NOMO-1 (cell line): ENCODE measurements around the gene SMYD3.

Source experiments
- DNase-seq, 2 experiments: peaks; one replicate each; lab custom pipeline; 2025; ENCODE audit not compliant: unreplicated experiment in 2 of 2; lab: John Stamatoyannopoulos, UW

SMYD3 gene

DNA sequence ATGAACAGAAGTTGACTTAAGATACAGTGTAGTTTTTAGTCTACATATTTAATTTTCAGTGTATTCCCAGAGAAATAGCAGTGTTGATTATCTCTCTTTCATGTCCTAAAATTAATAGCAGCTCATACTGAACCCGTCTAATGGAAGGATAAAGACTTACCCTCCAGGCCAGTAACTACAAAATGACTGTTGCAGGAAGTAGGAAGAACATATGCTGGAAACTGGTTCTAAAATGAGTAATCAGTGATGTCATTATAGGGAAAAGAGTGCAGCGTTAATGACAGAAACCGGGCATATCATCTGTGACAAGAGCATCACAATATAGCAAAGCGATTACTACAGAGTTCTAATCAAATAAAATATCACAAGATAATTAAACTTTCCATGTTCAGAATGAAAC is 385.5 kb downstream of the SMYD3 start:
- no peak for DNase-seq

DNA sequence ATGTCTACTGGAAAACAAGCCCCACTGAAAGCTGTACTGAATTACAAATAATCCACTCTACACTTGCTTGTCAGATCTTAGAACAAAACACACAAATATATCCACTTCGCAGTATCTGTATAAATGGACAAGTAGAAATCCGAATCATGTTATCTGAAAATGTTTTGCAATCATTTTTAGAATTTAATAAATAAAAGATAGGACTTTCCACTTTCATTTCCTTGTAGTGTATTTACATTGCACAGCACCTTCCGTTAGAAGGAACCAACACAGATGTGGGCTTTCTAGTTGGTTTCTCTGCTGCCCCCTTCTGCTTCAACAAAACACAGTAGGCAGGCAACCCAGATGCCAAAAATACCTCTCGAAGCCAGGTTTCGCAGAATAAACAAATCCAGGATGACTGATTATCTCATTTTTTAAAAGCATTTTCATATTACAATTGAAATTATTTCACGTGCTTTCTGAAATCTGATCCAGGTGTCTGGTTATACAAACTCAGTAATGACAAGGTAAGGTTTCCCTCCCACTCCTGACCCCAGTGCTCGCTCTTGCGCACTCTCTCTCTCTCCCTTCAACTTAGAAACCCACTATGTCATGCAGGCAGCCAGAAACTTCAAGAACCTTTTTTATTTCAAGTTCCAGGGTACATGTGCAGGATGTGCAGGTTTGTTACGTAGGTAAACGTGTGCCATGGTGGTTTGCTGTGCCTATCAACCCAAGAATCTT is 389.9 kb downstream of the SMYD3 start:
- peak; percentile 46 to 85 for DNase-seq

- no peak for DNase-seq
Measured at GRCh38 chr1:246114369-246114768, 392.7 kb downstream of the SMYD3 start.

GRCh38 chr1:246113555-246114095 is 393.5 kb downstream of the SMYD3 start:
- peak in 1 of 2 experiments; percentile 19 for DNase-seq

GRCh38 chr1:246111570-246111969 is 395.5 kb downstream of the SMYD3 start:
- DNase-seq, result peak; percentile 61 to 82

DNA sequence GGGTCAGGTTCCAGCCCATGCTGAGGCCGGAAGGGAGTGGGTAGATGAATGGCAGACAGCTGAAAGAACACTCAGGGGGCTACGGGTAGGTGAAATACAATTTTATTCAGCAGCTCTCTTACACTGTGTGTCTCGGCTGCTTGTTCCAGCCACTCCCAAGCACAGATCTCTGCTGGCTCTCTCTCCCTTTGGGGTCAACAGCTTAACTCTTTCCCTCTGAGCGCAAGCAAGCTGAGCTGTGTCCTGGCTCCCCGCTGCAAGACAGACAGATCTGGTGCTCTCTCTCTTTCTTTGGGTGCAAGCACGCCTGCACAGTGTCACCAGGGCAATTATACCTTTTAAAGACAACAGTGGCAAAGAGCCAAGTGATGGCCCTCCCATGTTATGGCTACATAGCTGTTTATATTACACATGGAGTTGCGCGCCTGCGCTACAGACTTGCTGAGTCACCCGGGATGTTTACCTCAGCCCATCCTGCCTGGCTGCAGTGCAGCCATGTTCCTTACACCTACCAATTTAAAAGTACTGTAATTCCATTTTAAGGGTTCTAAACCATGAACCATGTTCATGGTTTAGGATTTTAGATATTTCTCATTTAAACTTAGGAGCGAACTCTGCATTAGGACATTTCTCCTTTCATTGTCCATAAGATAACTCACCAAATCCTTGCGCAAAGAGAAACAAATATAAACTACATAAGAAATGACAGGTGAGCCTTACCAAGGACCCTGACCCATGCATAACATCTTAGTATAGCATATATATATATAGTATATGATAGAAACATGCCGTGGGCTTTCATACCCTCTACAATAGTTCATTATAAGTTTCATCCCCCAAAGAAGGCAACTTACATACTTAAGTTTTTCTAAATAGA is 396.5 kb downstream of the SMYD3 start:
- no peak for DNase-seq

DNA sequence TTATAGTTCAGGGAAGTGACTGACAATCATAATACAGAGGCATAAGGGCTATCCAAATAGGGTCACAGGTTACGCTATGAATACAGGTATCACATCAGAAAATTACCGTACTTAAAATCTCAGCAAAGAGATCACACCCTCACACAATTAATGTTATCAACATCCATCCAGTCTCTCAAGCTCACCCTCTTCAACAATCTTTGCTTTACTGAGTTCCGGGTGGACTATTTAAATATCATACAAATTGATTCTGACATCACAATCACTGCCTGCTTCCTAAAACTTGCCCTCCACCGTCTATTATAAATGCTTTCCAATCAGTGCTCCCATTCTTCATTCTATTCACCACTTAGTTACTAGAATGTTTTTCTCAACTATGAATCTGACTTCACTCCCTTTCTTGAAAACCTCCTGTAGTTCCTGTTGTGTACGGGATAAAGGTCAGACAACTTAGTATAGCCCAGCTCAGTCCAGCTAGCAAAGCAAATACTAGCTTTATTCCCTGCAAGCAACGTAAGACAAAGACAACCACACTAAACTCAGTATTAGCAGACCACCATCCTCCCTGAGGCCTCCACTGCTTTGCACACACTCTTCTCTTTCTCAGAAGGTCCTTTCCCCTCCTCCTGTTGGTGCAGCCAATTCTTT is 398.7 kb downstream of the SMYD3 start:
- no peak for DNase-seq

GRCh38 chr1:246107516-246108277 is 399.4 kb downstream of the SMYD3 start:
- DNase-seq, result peak; percentile 49 to 69

GRCh38 chr1:246106342-246106763 is 400.7 kb downstream of the SMYD3 start:
- peak; percentile 73 to 93 for DNase-seq

DNA sequence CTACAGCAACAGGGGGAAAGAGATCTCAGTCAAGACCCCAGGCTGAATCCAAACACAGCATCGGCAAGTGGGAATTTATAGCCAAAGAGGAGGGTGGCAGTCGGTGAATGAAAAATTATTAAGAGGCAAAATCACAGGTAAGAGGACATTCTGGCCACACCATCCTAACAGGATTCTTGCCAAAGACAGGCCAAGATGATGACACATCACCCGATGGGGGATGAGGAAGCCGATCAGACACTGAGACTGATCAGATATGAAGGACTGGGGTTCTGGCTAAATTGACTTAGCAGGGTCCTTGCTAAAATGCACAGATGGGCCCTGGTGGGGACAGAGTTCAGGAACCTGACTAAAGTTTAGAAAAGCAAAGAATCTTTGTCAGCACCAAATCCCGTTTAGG is 402.2 kb downstream of the SMYD3 start:
- peak in 1 of 2 experiments; percentile 9 for DNase-seq

GRCh38 chr1:246099570-246099969 is 407.5 kb downstream of the SMYD3 start:
- DNase-seq, result no peak

DNA sequence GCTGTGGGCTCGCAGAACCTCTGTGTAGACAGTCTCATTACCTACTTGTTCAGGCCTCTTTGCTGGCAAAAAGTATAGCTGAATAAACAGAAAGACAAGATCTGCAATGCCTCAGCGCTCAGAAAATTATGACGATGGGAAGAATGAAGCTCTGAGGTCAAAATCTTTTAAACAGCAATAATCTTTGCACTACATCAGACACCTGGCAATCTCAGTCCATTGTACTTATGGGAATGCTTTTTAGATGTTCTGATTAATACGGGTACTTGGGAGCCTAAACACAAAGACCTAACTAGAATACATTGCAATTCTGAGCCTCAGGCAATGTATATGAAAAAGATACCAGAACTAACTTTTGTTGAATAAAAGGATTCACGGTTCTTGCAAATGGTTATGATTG is 410.7 kb downstream of the SMYD3 start:
- DNase-seq, result no peak

DNA sequence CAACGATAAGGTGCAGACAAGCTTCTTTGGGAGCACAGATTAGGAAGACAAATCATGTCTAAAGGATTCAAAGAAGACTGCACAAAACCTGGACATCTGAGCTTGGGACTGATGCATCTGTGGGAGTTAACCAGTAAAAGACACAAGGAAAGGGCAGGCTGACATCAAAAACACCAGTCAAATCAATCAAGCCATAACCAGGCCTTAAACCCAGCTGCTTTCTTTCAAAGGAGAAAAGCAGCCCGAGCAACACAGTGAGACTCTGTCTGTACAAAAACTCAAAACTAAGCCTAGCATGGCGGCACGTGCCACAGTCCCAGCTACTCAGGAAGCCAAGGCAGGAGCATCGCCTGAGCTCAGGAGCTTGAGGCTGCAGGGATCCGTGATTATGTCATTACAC is 411.6 kb downstream of the SMYD3 start:
- no peak for DNase-seq

DNA sequence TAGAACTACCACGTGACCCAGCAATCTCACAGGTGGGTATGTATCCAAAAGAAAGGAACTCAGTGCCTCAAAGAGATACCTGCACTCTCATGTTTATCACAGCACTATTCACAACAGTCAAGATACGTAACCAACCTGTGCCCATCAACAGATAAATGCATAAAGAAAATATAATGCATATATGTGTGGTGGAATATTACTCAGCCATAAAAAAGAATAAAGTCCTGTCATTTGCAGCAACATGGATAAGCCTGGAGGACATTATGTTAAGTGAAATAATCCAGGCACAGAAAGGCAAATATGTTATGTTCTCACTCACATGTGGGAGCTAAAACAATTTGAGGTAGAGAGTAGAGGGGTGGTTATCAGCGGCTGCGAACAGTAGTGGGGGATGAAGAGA is 413.8 kb downstream of the SMYD3 start:
- no peak for DNase-seq

DNA sequence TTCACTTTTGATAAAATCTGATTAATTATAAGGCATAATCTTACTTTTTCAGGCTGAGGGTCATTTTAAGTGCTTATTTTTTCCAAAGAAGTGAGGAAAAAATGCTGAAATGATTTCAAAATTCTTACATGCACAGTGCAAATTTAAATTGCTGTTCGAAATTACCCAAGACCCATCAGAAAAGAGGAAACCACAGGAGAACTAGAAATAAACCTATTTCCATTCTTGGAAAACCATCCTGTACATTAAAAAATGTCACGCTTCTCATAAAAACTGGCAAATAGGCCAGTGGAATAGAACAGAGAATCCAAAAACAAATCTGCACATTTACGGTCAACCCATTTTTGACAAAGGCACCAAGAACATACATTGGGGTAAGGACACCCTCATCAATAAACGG is 414.9 kb downstream of the SMYD3 start:
- peak in 1 of 2 experiments; percentile 81 for DNase-seq

GRCh38 chr1:246091477-246091876 is 415.6 kb downstream of the SMYD3 start:
- DNase-seq, result no peak

- DNase-seq, result no peak
Measured at GRCh38 chr1:246086191-246086590, 420.9 kb downstream of the SMYD3 start.

- DNase-seq, result no peak
Measured at GRCh38 chr1:246083416-246083815, 423.7 kb downstream of the SMYD3 start.

DNA sequence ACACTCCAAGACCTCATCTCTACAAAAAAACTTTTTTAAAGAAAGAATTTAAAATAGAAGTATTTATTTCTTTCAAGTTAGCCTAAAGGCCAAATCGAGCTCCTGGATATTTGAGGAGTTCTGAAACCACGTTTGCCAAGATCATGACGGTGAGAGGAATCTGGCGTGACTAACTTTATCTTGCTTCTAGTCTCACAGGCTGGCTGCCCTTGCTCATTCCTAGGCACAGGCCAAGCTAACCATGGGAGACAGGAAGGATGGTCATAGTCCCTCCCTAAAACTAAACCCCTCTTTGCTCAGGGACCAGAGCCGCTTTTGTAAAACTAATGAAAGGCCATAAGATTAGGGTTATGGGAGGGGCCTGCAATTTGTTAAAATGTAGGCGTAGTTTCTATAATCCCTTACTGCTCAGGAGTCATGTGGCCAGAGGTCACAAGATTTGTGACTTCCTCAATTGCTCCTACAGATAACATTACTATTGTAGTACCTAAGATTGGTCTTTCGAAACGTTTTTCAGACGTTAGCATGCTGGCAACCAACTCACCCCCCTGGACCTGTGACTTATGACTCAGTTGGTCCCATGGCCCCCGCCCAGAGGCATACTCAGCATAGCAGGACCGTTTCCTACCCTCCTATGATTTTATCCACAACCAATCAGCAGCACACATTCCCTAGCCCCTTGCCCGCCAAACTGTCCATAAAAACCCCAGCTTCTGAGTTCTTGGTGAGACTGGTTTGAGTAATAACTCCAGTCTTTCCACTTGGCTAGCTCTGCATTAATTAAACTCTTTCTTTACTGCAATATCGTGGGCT is 425.0 kb downstream of the SMYD3 start:
- DNase-seq, result peak in 1 of 2 experiments; percentile 25
